Ovary (tissue), 9 donors: ENCODE data around the gene AP2B1. TPM values are rescaled to one million over a fixed set of nuclear protein-coding genes. Genes with fewer than 3 reads are reported as not detected.
A peak's percentile ranks its signal among the peaks of the same experiment; 100 is the strongest.

Experiments used
- DNase-seq, 5 donors: peaks; one replicate each; pipeline ENCODE4 v3.0.0-alpha.2; 2019 to 2020
- H3K27ac ChIP-seq, 2 donors: fragments of 200-600 bp; one replicate each; pipeline versions ENCODE4 v1.5.1 to v1.8.0; 2019 to 2022
- H3K27me3 ChIP-seq: fragments of 200-600 bp; one replicate; pipeline ENCODE4 v1.8.0; 2022
- H3K36me3 ChIP-seq: fragments of 200-600 bp; sonication (generic); one replicate; pipeline ENCODE4 v1.5.1; 2019
- H3K4me1 ChIP-seq: one replicate; pipeline ENCODE4 v1.8.1; 2013; ENCODE audit warnings: mild to moderate bottlenecking, moderate library complexity; ENCODE audit not compliant: insufficient read depth
- H3K4me3 ChIP-seq: fragments of 200-600 bp; sonication (generic); one replicate; pipeline ENCODE4 v1.5.1; 2017
- H3K9me3 ChIP-seq, 2 donors: fragments of 200-600 bp in 1 of 2; sonication (generic) in 1 of 2; one replicate each; pipeline versions ENCODE4 v1.5.1 to v1.8.1; 2013 to 2019; ENCODE audit warnings: mild to moderate bottlenecking in 1 of 2, moderate library complexity in 1 of 2
- CTCF ChIP-seq, 3 donors: fragments of 450-650 bp in 2 of 3; fragments of 200-600 bp in 1 of 3; IDR thresholded peaks; one replicate each; pipeline versions ENCODE4 v1.5.1 to v1.8.0; 2016 to 2022; ENCODE audit warnings: antibody characterized with exemption in 3 of 3, mild to moderate bottlenecking in 1 of 3
- EP300 ChIP-seq: sonication (generic); formaldehyde crosslinking; IDR thresholded peaks from one replicate; pipeline ENCODE4 v1.6.1; 2017; ENCODE audit warnings: antibody characterized with exemption
- POLR2A ChIP-seq: fragments of 450-650 bp; IDR thresholded peaks from one replicate; pipeline ENCODE4 v1.6.1; 2017; ENCODE audit warnings: antibody characterized with exemption, mild to moderate bottlenecking, moderate library complexity
- WGBS, 3 donors: extraction: QIAGEN DNeasy Blood & Tissue Kit in 1 of 3; methylation state at CpG; one replicate each; pipeline versions ENCODE4 v1.1.5 to v1.1.7; 2013 to 2017; 5-methylcytosine and 5-hydroxymethylcytosine counted together
- intact Hi-C, 4 donors: fragments of 100-400 bp; cut with DNase I; formaldehyde crosslinking; loops; one replicate each; pipeline versions ENCODE4 v1.11.0 to v1.15.1; 2022 to 2023
- polyA plus RNA-seq, 2 donors: library from polyadenylated mRNA; stranded (reverse); fragments of 200-250 nt in 1 of 2; fragments of 350-450 nt in 1 of 2; fragmentation: Illumina TruSeq in 1 of 2; extraction: RNeasy Lipid Tissue Mini Kit (QIAGEN cat#74804) in 1 of 2; gene quantifications; one replicate each; pipeline ENCODE4 v1.2.3, GENCODE V29; 2013 to 2014
- total RNA-seq, 7 donors: library from RNA; depleted of rRNA in 2 of 7; stranded (reverse); fragments of >200 nt in 2 of 7; fragmentation: NEBNext Ultra II Directional in 3 of 7; extraction: Animal tissue kit (Norgen Biotek cat#: 25700) in 3 of 7; gene quantifications; one replicate each; pipeline versions ENCODE4 v1.1.0 to v1.2.4, GENCODE V29; 2016 to 2023
- donor health status: DM: no; HTN: no; CAD: no; lungs with moderate emphysema.
- donor health status: DM: no; HTN: no; CAD: no.
- donor health status: Bipolar disorder and iron deficiency.
- donor health status: DM: yes; HTN: yes; CAD: no.
- donor health status: DM: no; HTN: no; CAD: no.
- donor health status: DM: yes; HTN: yes; CAD: no.

Gene AP2B1
- total and polyA plus RNA-seq, 9 donors: 42.6 to 170 (median 139) TPM

- no peaks in the 10 kb centered on the region for H3K36me3 ChIP-seq
- H3K9me3 ChIP-seq: no peaks in the 10 kb centered on the region
- intact Hi-C loops: loop anchor here in 2 of 4 donors (5.0 to 10.0 kb wide), 2 partner anchors 46 to 723 kb away; partner anchors contain the start of genes TAF15 (in 1 of the 2) and ZNHIT3 (in 1 of the 2)
- H3K4me1 ChIP-seq: peaks cover 3% of the 10 kb centered on the region
- no peak overlapping the region for H3K27ac ChIP-seq
- no peak for DNase-seq
- 74 to 77% (median 76%) methylated on average over 5 of the region's 5 CpGs for WGBS, 3 donors
- TF ChIP-seq POLR2A: no peak
- TF ChIP-seq EP300: no peak
- TF ChIP-seq CTCF (IDR thresholded peaks at IDR 0.05): no peak
- H3K4me3 ChIP-seq: no peak overlapping the region
- H3K27me3 ChIP-seq: no peaks in the 10 kb centered on the region
These were observed 174.5 kb downstream of the AP2B1 start for GRCh38 chr17:35761601-35762000.

- TF ChIP-seq POLR2A: no peak
- no peak for TF ChIP-seq CTCF (IDR thresholded peaks at IDR 0.05)
- no peak for TF ChIP-seq EP300
- WGBS, 3 donors: 33 to 35% (median 34%) methylated on average over 17 of the region's 17 CpGs
- intact Hi-C loops: loop anchor here (2.0 to 10.0 kb wide), 3 partner anchors 41 to 721 kb away; partner anchors contain the start of genes TAF15 (in 1 of the 4) and ZNHIT3 (in 1 of the 4)
- Histone ChIP-seq H3K27ac (no peak overlapping the region), H3K27me3 (no peaks in the 10 kb centered on the region), H3K36me3 (no peaks in the 10 kb centered on the region), H3K4me3 (peak overlapping the region; percentile 38), H3K4me1 (peaks cover 3% of the 10 kb centered on the region), H3K9me3 (no peaks in the 10 kb centered on the region)
- no peak for DNase-seq
These were observed 176.6 kb downstream of the AP2B1 start for GRCh38 chr17:35763767-35764122.

- peaks cover 3% of the 10 kb centered on the region for H3K4me1 ChIP-seq
- intact Hi-C loops: loop anchor here (2.0 to 10.0 kb wide), 3 partner anchors 40 to 720 kb away; partner anchors contain the start of genes TAF15 (in 1 of the 4) and ZNHIT3 (in 1 of the 4)
- peak overlapping the region; percentile 38 for H3K4me3 ChIP-seq
- H3K27me3 ChIP-seq: no peaks in the 10 kb centered on the region
- no peaks in the 10 kb centered on the region for H3K36me3 ChIP-seq
- no peaks in the 10 kb centered on the region for H3K9me3 ChIP-seq
- H3K27ac ChIP-seq: no peak overlapping the region
- 5 to 7% (median 5%) methylated on average over 44 to 75 of the region's 75 CpGs for WGBS, 3 donors
- peak; percentile 77 to 91 (median 83) for DNase-seq
- TF ChIP-seq EP300 (no peak), CTCF (IDR thresholded peaks at IDR 0.05) (peak; percentile 85 to 91 (median 91)), POLR2A (no peak)
These were observed 177.2 kb downstream of the AP2B1 start for GRCh38 chr17:35764123-35764991.

GRCh38 chr17:35765086-35765710 is 178.1 kb downstream of the AP2B1 start:
- intact Hi-C loops: loop anchor here in 3 of 4 donors (2.0 to 10.0 kb wide), 3 partner anchors 40 to 720 kb away; partner anchors contain the start of genes TAF15 (in 1 of the 3) and ZNHIT3 (in 1 of the 3)
- no peak overlapping the region for H3K4me3 ChIP-seq
- H3K27me3 ChIP-seq: no peaks in the 10 kb centered on the region
- no peak overlapping the region for H3K27ac ChIP-seq
- H3K36me3 ChIP-seq: no peaks in the 10 kb centered on the region
- H3K4me1 ChIP-seq: peaks cover 3% of the 10 kb centered on the region
- no peaks in the 10 kb centered on the region for H3K9me3 ChIP-seq
- no peak for DNase-seq
- 47 to 50% (median 49%) methylated on average over 11 of the region's 11 CpGs for WGBS, 3 donors
- TF ChIP-seq CTCF (IDR thresholded peaks at IDR 0.05): no peak
